ENCODE results near the gene OR4D9. TPM values are rescaled to one million over a fixed set of nuclear protein-coding genes. Genes with fewer than 3 reads are reported as not detected.

OR4D9 gene
- total and polyA plus RNA-seq, 7 experiments from 2014 or later, result not detected

DNA sequence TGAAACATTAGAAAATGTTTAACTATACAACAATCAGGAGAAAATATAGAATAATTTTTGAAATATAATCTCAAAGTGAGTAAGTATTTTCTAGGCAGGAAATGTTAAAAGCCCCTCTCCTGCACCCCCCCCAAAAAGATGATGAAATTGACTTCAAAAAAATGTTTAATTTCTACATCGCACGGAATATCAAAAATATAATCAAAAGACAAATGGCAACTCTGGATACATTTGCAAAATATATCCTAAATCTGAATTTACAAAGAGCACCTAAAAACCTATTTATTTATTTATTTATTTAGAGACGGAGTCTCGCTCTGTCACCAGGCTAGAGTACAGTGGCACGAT lies 36.9 kb downstream of the OR4D9 start:
- no peak for DNase-seq
- ATAC-seq, result no peak
- H3K4me1 Mint-ChIP-seq, result peaks cover 0 to 35% (median 30%) of the 10 kb centered on the region in 7 donors
- H3K27me3 Mint-ChIP-seq, result peaks cover 0 to 21% (median 0%) of the 10 kb centered on the region in 5 donors
- ChIA-PET CTCF (interaction anchor here (2.5 kb wide), 1 partner anchor 11 kb away, joined by 16 read pairs; no protein-coding TSS in a partner anchor), POLR2A (interaction anchor here (1.5 to 4.2 kb wide), 3 partner anchors 8 to 67 kb away, joined by 3 to 32 read pairs (median 19); partner anchors contain the start of gene OSBP)
- Histone ChIP-seq H3K27ac (ENCODE audit: low read depth, low read length) (no peak overlapping the region), H3K9me3 (ENCODE audit: control insufficient read depth in 2 of 3, low read length in 3 of 3) (no peaks in the 10 kb centered on the region), H3K4me1 (ENCODE audit: control insufficient read depth in 2 of 2, insufficient read depth in 2 of 2, low read length in 2 of 2) (peaks cover 0 to 4% of the 10 kb centered on the region in 2 donors), H3K4me3 (ENCODE audit: low read length) (no peak overlapping the region), H3K36me3 (ENCODE audit: control insufficient read depth in 2 of 3, insufficient read depth in 3 of 3, low read length in 3 of 3) (no peaks in the 10 kb centered on the region), H3K27me3 (ENCODE audit: control insufficient read depth in 2 of 2, insufficient read depth in 2 of 2, low read length in 2 of 2) (no peaks in the 10 kb centered on the region)
- peak overlapping the region in 1 of 9 donors; percentile 98 for H3K27ac Mint-ChIP-seq
- intact Hi-C loops (cut with micrococcal nuclease), result no loop called here
- H3K4me3 Mint-ChIP-seq, result no peak overlapping the region
- peaks cover 0 to 12% (median 0%) of the 10 kb centered on the region in 11 donors for H3K9me3 Mint-ChIP-seq
- peaks cover 0 to 9% (median 0%) of the 10 kb centered on the region in 5 donors for H3K36me3 Mint-ChIP-seq

DNA sequence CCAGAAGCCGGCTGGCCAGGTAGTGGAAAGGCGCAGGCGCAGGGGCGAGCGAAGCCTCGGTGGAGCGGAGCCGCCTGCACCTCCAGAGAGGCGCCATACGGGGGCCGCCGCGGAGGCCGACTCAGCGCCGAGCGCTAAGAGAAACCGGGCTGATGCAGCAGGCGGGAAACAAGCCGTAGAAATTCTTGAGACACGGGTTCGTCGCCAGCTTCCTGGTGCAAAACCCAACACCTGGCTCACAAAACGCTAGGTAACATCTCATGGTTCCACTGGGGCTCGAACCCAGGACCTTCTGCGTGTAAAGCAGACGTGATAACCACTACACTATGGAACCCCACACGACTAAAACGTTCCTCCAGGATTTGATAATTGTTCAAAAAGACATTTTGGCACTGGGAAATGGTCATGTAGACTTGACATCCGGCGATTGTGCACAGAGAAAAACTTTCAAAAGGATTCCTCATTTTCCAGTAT lies 39.1 kb downstream of the OR4D9 start:
- peak overlapping the region; percentile 59 for H3K4me3 ChIP-seq (ENCODE audit: low read length)
- Mint-ChIP-seq H3K9me3 (peaks cover 0 to 12% (median 0%) of the 10 kb centered on the region in 11 donors), H3K27ac (peak overlapping the region; percentile 89 to 100 (median 98)), H3K27me3 (peaks cover 0 to 28% (median 0%) of the 10 kb centered on the region in 5 donors), H3K4me1 (peaks cover 0 to 40% (median 32%) of the 10 kb centered on the region in 7 donors), H3K36me3 (peaks cover 0 to 9% (median 0%) of the 10 kb centered on the region in 5 donors), H3K4me3 (peak overlapping the region; percentile 70 to 98 (median 92))
- intact Hi-C loops (cut with micrococcal nuclease), result loop anchor here (1.0 to 10.0 kb wide), 13 partner anchors 10 to 1893 kb away; partner anchors contain the start of genes MRPL16 (in 2 of the 2), PATL1 (in 2 of the 2), STX3 (in 2 of the 2) and ZFP91 (in 2 of the 2)
- DNase-seq (peak; percentile 67 to 95 (median 89)), ATAC-seq (peak; percentile 92)
- H3K9me3 ChIP-seq (ENCODE audit: control insufficient read depth in 2 of 3, low read length in 3 of 3), result no peaks in the 10 kb centered on the region
- no peaks in the 10 kb centered on the region for H3K27me3 ChIP-seq (ENCODE audit: control insufficient read depth in 2 of 2, insufficient read depth in 2 of 2, low read length in 2 of 2)
- peaks cover under 1 to 4% of the 10 kb centered on the region in 2 donors for H3K4me1 ChIP-seq (ENCODE audit: control insufficient read depth in 2 of 2, insufficient read depth in 2 of 2, low read length in 2 of 2)
- ChIA-PET CTCF (interaction anchor here (1.1 to 2.5 kb wide), 3 partner anchors 11 to 13 kb away, joined by 3 to 16 read pairs (median 5); no protein-coding TSS in a partner anchor), POLR2A (interaction anchor here (0.6 to 4.2 kb wide), 8 partner anchors 9 to 118 kb away, joined by 3 to 32 read pairs (median 4); partner anchors contain the start of genes OSBP and PATL1)
- no peaks in the 10 kb centered on the region for H3K36me3 ChIP-seq (ENCODE audit: control insufficient read depth in 2 of 3, insufficient read depth in 3 of 3, low read length in 3 of 3)
- H3K27ac ChIP-seq (ENCODE audit: low read depth, low read length), result peak overlapping the region; percentile 66

DNA sequence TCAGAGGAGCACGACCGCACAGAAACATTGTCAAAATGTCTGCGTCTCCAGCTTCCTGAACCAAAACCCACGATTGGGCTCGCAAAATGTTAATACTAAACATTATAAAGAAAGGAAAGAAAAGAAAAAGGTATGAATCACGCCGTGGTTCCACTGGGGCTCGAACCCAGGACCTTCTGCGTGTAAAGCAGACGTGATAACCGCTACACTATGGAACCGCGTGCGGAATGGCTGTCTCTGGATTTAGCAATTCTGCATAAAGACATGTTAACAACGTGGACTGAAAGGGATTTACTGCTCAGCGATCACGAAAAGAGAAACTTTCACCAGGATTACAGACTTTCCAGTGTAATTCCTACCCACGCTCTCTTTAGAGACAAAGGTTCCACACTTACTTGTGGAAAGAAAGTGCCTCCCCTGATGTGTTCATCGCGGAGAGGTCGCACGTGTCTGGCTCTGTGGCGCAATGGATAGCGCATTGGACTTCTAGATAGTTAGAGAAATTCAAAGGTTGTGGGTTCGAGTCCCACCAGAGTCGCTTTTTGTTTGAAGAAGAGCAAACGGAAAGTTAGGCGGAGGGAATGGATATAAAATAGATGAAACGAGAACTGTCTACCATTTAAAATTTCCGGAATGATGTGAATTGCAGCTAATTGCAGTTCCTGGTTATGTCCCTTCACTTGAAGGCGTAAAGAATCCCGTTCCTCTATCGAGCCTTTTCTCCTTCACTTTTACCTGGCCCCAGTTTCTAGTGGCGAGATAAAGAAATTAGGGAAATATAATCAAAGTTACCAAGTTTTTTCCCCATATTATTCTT lies 39.7 kb downstream of the OR4D9 start:
- H3K27me3 Mint-ChIP-seq, result peaks cover 0 to 34% (median 2%) of the 10 kb centered on the region in 5 donors

DNA sequence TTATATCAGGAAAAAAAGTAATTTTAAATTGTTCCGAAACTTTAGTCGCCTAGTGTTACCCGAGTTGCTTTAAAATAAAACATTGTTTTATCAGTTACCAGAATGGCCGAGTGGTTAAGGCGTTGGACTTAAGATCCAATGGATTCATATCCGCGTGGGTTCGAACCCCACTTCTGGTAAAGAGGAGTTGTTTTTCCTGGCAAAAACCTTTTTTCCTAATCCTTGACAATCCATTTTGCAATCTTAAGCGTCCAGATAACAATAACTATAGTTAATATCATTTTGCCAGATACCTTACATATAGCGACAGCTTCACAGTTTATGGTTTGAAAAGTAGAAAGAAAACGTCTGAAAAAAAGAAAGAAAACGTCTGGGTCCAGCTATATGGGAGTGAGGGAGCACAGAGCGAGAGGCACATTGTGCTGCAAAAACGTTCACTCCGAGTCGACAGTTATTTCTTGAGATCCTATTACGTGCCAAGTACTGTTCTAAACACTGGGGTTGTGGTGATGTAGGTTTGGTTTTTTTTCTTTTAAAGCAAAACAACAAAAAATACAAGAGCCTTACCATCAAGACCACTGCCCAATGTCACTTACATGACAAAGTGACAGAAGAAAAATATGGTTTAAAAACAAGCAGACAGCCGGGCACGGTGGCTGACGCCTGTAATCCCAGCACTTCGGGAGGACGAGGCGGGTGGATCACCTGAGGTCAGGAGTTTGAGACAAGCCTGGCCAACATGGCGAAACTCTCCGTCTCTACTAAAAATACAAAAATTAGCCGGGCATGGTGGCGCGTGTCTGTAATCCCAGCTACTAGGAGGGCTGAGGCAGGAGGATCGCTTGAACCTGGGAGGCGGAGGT lies 40.6 kb downstream of the OR4D9 start:
- intact Hi-C loops (cut with micrococcal nuclease), result loop anchor here (2.0 to 10.0 kb wide), 5 partner anchors 15 to 973 kb away; partner anchors contain the start of genes MRPL16 (in 2 of the 2), ZFP91 (in 2 of the 2), DTX4 (in 1 of the 2) and STX3 (in 1 of the 2)
- CTCF ChIA-PET, result no interaction called here
- Mint-ChIP-seq H3K27ac (peak overlapping the region; percentile 16 to 100 (median 98)), H3K9me3 (peaks cover 0 to 12% (median 0%) of the 10 kb centered on the region in 11 donors), H3K36me3 (peaks cover 0 to 9% (median 0%) of the 10 kb centered on the region in 5 donors), H3K4me3 (peak overlapping the region in 9 of 10 donors; percentile 64 to 98 (median 91)), H3K4me1 (peaks cover 9 to 52% (median 44%) of the 10 kb centered on the region in 7 donors), H3K27me3 (peaks cover 0 to 38% (median 4%) of the 10 kb centered on the region in 5 donors)
- Histone ChIP-seq H3K36me3 (ENCODE audit: control insufficient read depth in 2 of 3, insufficient read depth in 3 of 3, low read length in 3 of 3) (no peaks in the 10 kb centered on the region), H3K27ac (ENCODE audit: low read depth, low read length) (no peak overlapping the region), H3K4me1 (ENCODE audit: control insufficient read depth in 2 of 2, insufficient read depth in 2 of 2, low read length in 2 of 2) (peaks cover 11 to 16% of the 10 kb centered on the region in 2 donors), H3K4me3 (ENCODE audit: low read length) (peak overlapping the region; percentile 59), H3K27me3 (ENCODE audit: control insufficient read depth in 2 of 2, insufficient read depth in 2 of 2, low read length in 2 of 2) (no peaks in the 10 kb centered on the region), H3K9me3 (ENCODE audit: control insufficient read depth in 2 of 3, low read length in 3 of 3) (no peaks in the 10 kb centered on the region)
- POLR2A ChIA-PET, result interaction anchor here (0.6 to 4.2 kb wide), 7 partner anchors 9 to 244 kb away, joined by 3 to 24 read pairs (median 3); partner anchors contain the start of genes OSBP and PATL1
- no peak for ATAC-seq
- DNase-seq, result no peak

More for the DNA sequence above, 39.7 kb downstream of the OR4D9 start:
- H3K9me3 ChIP-seq (ENCODE audit: control insufficient read depth in 2 of 3, low read length in 3 of 3), result no peaks in the 10 kb centered on the region
- POLR2A ChIA-PET, result interaction anchor here (0.7 to 4.2 kb wide), 10 partner anchors 8 to 244 kb away, joined by 3 to 32 read pairs (median 4); partner anchors contain the start of genes OSBP and PATL1
- intact Hi-C loops (cut with micrococcal nuclease), result loop anchor here (1.0 to 10.0 kb wide), 13 partner anchors 9 to 1894 kb away; partner anchors contain the start of genes MRPL16 (in 2 of the 2), PATL1 (in 2 of the 2), STX3 (in 2 of the 2) and ZFP91 (in 2 of the 2)
- H3K27me3 ChIP-seq (ENCODE audit: control insufficient read depth in 2 of 2, insufficient read depth in 2 of 2, low read length in 2 of 2), result no peaks in the 10 kb centered on the region
- peaks cover 0 to 9% (median 0%) of the 10 kb centered on the region in 5 donors for H3K36me3 Mint-ChIP-seq
- no peaks in the 10 kb centered on the region for H3K36me3 ChIP-seq (ENCODE audit: control insufficient read depth in 2 of 3, insufficient read depth in 3 of 3, low read length in 3 of 3)
- peak overlapping the region; percentile 66 for H3K27ac ChIP-seq (ENCODE audit: low read depth, low read length)
- H3K27ac Mint-ChIP-seq, result peak overlapping the region; percentile 89 to 100 (median 98)
- DNase-seq (peak; percentile 58 to 89 (median 84)), ATAC-seq (peak; percentile 66)
- H3K4me3 ChIP-seq (ENCODE audit: low read length), result peak overlapping the region; percentile 59
- peak overlapping the region; percentile 70 to 98 (median 92) for H3K4me3 Mint-ChIP-seq
- peaks cover 4 to 46% (median 39%) of the 10 kb centered on the region in 7 donors for H3K4me1 Mint-ChIP-seq
- CTCF ChIA-PET, result interaction anchor here (1.1 to 2.5 kb wide), 3 partner anchors 11 to 14 kb away, joined by 3 to 16 read pairs (median 5); no protein-coding TSS in a partner anchor
- peaks cover 0 to 12% (median 0%) of the 10 kb centered on the region in 11 donors for H3K9me3 Mint-ChIP-seq
- H3K4me1 ChIP-seq (ENCODE audit: control insufficient read depth in 2 of 2, insufficient read depth in 2 of 2, low read length in 2 of 2), result peaks cover 7 to 9% of the 10 kb centered on the region in 2 donors

DNA sequence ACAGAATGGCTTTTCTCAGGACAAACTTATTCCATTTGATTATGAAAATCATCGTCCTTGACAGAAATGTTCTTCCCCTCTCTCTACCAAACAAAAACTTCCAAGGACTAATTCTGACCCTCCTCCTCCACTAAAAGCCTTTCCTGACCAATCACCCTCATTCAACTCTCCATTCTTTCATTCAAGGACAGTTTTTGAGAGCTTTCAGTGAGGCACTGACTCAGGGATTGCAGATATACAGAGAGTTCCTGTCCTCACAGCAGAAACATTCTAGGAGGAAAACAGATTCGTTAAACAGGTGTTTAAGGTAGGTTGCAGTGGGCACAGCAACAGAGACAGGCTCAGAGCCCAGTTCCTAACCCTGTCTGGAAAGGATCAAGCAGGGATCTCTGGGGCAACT lies 41.5 kb downstream of the OR4D9 start:
- intact Hi-C loops (cut with micrococcal nuclease), result loop anchor here in 1 of 2 donors (10.0 kb wide), 1 partner anchor 378 kb away; the partner anchor contains the start of gene DTX4
- CTCF ChIA-PET, result no interaction called here
- Histone ChIP-seq H3K36me3 (ENCODE audit: control insufficient read depth in 2 of 3, insufficient read depth in 3 of 3, low read length in 3 of 3) (no peaks in the 10 kb centered on the region), H3K27ac (ENCODE audit: low read depth, low read length) (no peak overlapping the region), H3K4me3 (ENCODE audit: low read length) (no peak overlapping the region), H3K9me3 (ENCODE audit: control insufficient read depth in 2 of 3, low read length in 3 of 3) (no peaks in the 10 kb centered on the region), H3K27me3 (ENCODE audit: control insufficient read depth in 2 of 2, insufficient read depth in 2 of 2, low read length in 2 of 2) (no peaks in the 10 kb centered on the region), H3K4me1 (ENCODE audit: control insufficient read depth in 2 of 2, insufficient read depth in 2 of 2, low read length in 2 of 2) (peaks cover 16 to 19% of the 10 kb centered on the region in 2 donors)
- Mint-ChIP-seq H3K4me3 (peak overlapping the region in 8 of 10 donors; percentile 10 to 70 (median 42)), H3K27me3 (peaks cover 0 to 41% (median 4%) of the 10 kb centered on the region in 5 donors), H3K9me3 (peaks cover 0 to 15% (median 0%) of the 10 kb centered on the region in 11 donors), H3K27ac (peak overlapping the region in 6 of 9 donors; percentile 5 to 82 (median 18)), H3K4me1 (peaks cover 14 to 58% (median 50%) of the 10 kb centered on the region in 7 donors), H3K36me3 (peaks cover 0 to 9% (median 0%) of the 10 kb centered on the region in 5 donors)
- POLR2A ChIA-PET, result interaction anchor here (0.6 to 1.7 kb wide), 2 partner anchors 8 to 103 kb away, joined by 3 to 6 read pairs; no protein-coding TSS in a partner anchor
- DNase-seq, result no peak
- ATAC-seq, result no peak

All from naive thymus-derived CD4-positive, alpha-beta T cell (primary cell).